ENCODE measurements around the gene KCNMB2. TPM values are rescaled to one million over a fixed set of nuclear protein-coding genes. Genes with fewer than 3 reads are reported as not detected.

The KCNMB2 gene
- total RNA-seq, 1 experiment from 2014 or later, result not detected

- DNase-seq (ENCODE audit: low spot score), result no peak
- H3K4me3 ChIP-seq (ENCODE audit: low read depth, low read length, poor library complexity, severe bottlenecking), result no peak overlapping the region
- no peaks in the 10 kb centered on the region for H3K4me1 ChIP-seq (ENCODE audit: insufficient read depth, low read length, poor library complexity, severe bottlenecking)
- POLR2A ChIA-PET (ENCODE audit: low non-redundant PET), result no interaction called here
- no TSS peak for BruUV-seq (replicated peaks)
- CTCF ChIA-PET, result no interaction called here
- H3K9me3 ChIP-seq (ENCODE audit: low read depth, low read length, poor library complexity, severe bottlenecking), result no peaks in the 10 kb centered on the region
- no peak overlapping the region for H3K27ac ChIP-seq (ENCODE audit: low read depth, low read length, poor library complexity, severe bottlenecking)
- H3K36me3 ChIP-seq (ENCODE audit: insufficient read depth, low read length, poor library complexity, severe bottlenecking), result no peaks in the 10 kb centered on the region
- no peaks in the 10 kb centered on the region for H3K27me3 ChIP-seq (replicated peaks; ENCODE audit: insufficient read depth, low read depth, low read length, poor library complexity)
- TF ChIP-seq CTCF (conservative IDR thresholded peaks at IDR 0.05; ENCODE audit: low read depth, low read length) (no peak), EZH2 (IDR thresholded peaks at IDR 0.05; ENCODE audit: borderline replicate concordance, low read depth, low read length, poor library complexity, severe bottlenecking) (no peak)
- intact Hi-C loops (cut with micrococcal nuclease; ENCODE audit: unreplicated experiment), result no loop called here
Observed at GRCh38 chr3:178520451-178520850, 15.8 kb upstream of the KCNMB2 start.

- BruUV-seq (replicated peaks), result no TSS peak
- POLR2A ChIA-PET (ENCODE audit: low non-redundant PET), result no interaction called here
Observed at GRCh38 chr3:178522200-178523052, 13.8 kb upstream of the KCNMB2 start.

GRCh38 chr3:178525251-178525650 is 11.0 kb upstream of the KCNMB2 start:
- no peak for DNase-seq (ENCODE audit: low spot score)
- POLR2A ChIA-PET (ENCODE audit: low non-redundant PET), result no interaction called here
- BruUV-seq (replicated peaks), result no TSS peak
- Histone ChIP-seq H3K4me3 (ENCODE audit: low read depth, low read length, poor library complexity, severe bottlenecking) (no peak overlapping the region), H3K9me3 (ENCODE audit: low read depth, low read length, poor library complexity, severe bottlenecking) (no peaks in the 10 kb centered on the region), H3K27me3 (replicated peaks; ENCODE audit: insufficient read depth, low read depth, low read length, poor library complexity) (no peaks in the 10 kb centered on the region), H3K36me3 (ENCODE audit: insufficient read depth, low read length, poor library complexity, severe bottlenecking) (no peaks in the 10 kb centered on the region), H3K4me1 (ENCODE audit: insufficient read depth, low read length, poor library complexity, severe bottlenecking) (no peaks in the 10 kb centered on the region), H3K27ac (ENCODE audit: low read depth, low read length, poor library complexity, severe bottlenecking) (no peak overlapping the region)
- TF ChIP-seq CTCF (conservative IDR thresholded peaks at IDR 0.05; ENCODE audit: low read depth, low read length), result no peak
- no peak for TF ChIP-seq EZH2 (IDR thresholded peaks at IDR 0.05; ENCODE audit: borderline replicate concordance, low read depth, low read length, poor library complexity, severe bottlenecking)
- CTCF ChIA-PET, result no interaction called here
- intact Hi-C loops (cut with micrococcal nuclease; ENCODE audit: unreplicated experiment), result no loop called here

More at GRCh38 chr3:178522200-178523052, 13.8 kb upstream of the KCNMB2 start:
- intact Hi-C loops (cut with micrococcal nuclease; ENCODE audit: unreplicated experiment), result no loop called here
- H3K9me3 ChIP-seq (ENCODE audit: low read depth, low read length, poor library complexity, severe bottlenecking), result no peaks in the 10 kb centered on the region
- no peak for DNase-seq (ENCODE audit: low spot score)
- no peak overlapping the region for H3K4me3 ChIP-seq (ENCODE audit: low read depth, low read length, poor library complexity, severe bottlenecking)
- H3K4me1 ChIP-seq (ENCODE audit: insufficient read depth, low read length, poor library complexity, severe bottlenecking), result no peaks in the 10 kb centered on the region
- H3K27ac ChIP-seq (ENCODE audit: low read depth, low read length, poor library complexity, severe bottlenecking), result no peak overlapping the region
- no peaks in the 10 kb centered on the region for H3K36me3 ChIP-seq (ENCODE audit: insufficient read depth, low read length, poor library complexity, severe bottlenecking)
- H3K27me3 ChIP-seq (replicated peaks; ENCODE audit: insufficient read depth, low read depth, low read length, poor library complexity), result no peaks in the 10 kb centered on the region
- CTCF ChIA-PET, result no interaction called here
- no peak for TF ChIP-seq EZH2 (IDR thresholded peaks at IDR 0.05; ENCODE audit: borderline replicate concordance, low read depth, low read length, poor library complexity, severe bottlenecking)
- no peak for TF ChIP-seq CTCF (conservative IDR thresholded peaks at IDR 0.05; ENCODE audit: low read depth, low read length)
